HG03575 (cell line): ENCODE data around the gene STK17A.
"Not testable (repeated sequence)": the region's sequence is repeated elsewhere in the genome, so short reads cannot be mapped to it uniquely, and the experiment has no call there.

Experiments used
- ATAC-seq: cut with Tn5 transposase; IDR thresholded peaks from one replicate; pipeline ENCODE4 v1.9.1; 2021; ENCODE audit not compliant: unreplicated experiment, insufficient number of reproducible peaks, low FRiP score; ENCODE audit errors: extremely low read depth

Gene STK17A

GRCh38 chr7:43626695-43627094 lies 43.8 kb downstream of the STK17A start:
- ATAC-seq: no peak

GRCh38 chr7:43627798-43628197 lies 44.9 kb downstream of the STK17A start:
- ATAC-seq: not testable (repeated sequence)

GRCh38 chr7:43628431-43628830 lies 45.5 kb downstream of the STK17A start:
- ATAC-seq: no peak

GRCh38 chr7:43629857-43630256 lies 46.9 kb downstream of the STK17A start:
- ATAC-seq: no peak

GRCh38 chr7:43630482-43630881 lies 47.6 kb downstream of the STK17A start:
- no peak for ATAC-seq

GRCh38 chr7:43631559-43631958 lies 48.7 kb downstream of the STK17A start:
- no peak for ATAC-seq

GRCh38 chr7:43632746-43633145 lies 49.8 kb downstream of the STK17A start:
- ATAC-seq: no peak

GRCh38 chr7:43634384-43634783 lies 51.5 kb downstream of the STK17A start:
- ATAC-seq: no peak

GRCh38 chr7:43636093-43636492 lies 53.2 kb downstream of the STK17A start:
- ATAC-seq: no peak

GRCh38 chr7:43637114-43637806 lies 54.4 kb downstream of the STK17A start:
- no peak for ATAC-seq

GRCh38 chr7:43639858-43640491 lies 57.1 kb downstream of the STK17A start:
- ATAC-seq: no peak

GRCh38 chr7:43640679-43641078 lies 57.8 kb downstream of the STK17A start:
- no peak for ATAC-seq

- ATAC-seq: no peak
These were observed 60.2 kb downstream of the STK17A start for GRCh38 chr7:43642897-43643630.

GRCh38 chr7:43643846-43644245 lies 60.9 kb downstream of the STK17A start:
- ATAC-seq: no peak

- ATAC-seq: no peak
These were observed 62.9 kb downstream of the STK17A start for GRCh38 chr7:43645699-43646226.

- no peak for ATAC-seq
These were observed 63.9 kb downstream of the STK17A start for GRCh38 chr7:43646603-43647338.

GRCh38 chr7:43647339-43647672 lies 64.4 kb downstream of the STK17A start:
- no peak for ATAC-seq

GRCh38 chr7:43647673-43648472 lies 65.0 kb downstream of the STK17A start:
- no peak for ATAC-seq
